GM21576 (cell line): Measurements from ENCODE around the gene HOXA3.

Source experiments
- ATAC-seq: cut with Tn5 transposase; IDR thresholded peaks from one replicate; pipeline ENCODE4 v1.9.1; 2021; ENCODE audit warnings: mild to moderate bottlenecking, moderate library complexity; ENCODE audit not compliant: unreplicated experiment

The HOXA3 gene

DNA sequence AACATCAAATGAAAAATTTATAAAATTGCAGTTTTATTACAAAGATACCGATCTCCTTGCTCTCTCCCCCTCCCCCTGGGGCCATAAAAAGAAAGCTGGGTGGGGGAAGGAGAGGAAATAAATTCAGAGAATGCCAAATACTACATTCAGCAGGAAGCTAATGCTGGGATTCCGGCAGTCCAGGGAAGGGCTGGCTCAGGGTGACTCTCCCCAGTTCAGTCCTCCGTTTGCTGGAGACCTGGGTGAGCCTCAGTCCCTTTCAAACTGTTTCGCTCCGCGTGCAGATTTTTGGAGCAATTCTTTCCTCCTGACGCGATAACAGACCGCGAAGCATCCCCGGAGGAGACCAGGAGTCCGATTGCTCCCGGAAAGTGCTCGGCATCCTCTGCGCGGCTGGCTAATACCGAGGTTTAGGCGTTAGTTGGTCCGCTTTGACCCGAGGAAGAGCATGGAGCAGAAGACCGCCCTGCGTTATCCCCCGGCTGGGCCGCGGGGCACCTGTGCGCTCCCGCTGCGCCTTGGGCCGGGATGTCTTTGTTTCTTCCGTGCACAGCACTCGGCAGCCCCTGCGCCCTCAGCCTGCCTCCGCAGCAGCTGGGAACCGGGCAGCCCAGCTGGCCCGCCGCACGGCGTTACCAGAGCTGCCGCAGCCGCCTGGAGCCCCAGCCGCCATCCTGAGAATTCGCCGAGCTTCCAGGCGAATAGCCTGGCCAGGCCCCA lies 46.0 kb downstream of the HOXA3 start:
- ATAC-seq = no peak

DNA sequence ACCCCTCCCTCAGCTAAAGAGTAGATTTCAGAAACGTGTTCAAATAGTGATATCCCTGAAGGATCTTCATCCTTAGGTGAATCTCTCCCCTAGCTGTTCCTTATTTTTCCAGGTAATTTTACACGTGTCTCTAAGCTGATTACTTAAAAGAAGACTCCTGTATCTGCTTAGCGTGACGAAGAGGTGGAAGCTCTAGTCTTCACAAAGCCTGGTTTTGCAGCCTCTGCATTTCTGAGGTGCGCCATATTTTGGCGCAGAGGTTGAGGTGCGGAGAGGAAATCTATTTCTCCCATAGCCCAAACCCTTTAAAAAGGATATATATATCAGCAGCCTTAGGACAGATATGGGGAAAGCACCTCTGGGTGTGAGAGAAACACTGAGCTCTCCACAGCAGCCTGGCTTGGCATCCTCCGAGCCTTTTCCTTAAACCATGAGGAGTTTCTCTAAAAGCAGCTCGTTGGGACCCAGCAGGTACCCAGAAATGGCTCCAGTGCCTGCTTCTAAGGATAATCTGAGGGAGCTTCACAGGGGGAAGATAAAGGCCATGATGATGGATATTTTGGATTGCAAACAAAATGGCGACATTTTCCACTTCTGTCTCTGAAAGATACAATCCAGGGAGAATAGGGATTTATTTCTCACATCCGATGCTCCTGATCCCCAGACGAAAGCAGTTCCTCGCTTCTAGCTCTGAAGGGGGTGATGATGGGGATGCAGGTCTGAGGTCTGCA lies 46.9 kb downstream of the HOXA3 start:
- ATAC-seq = no peak

- no peak for ATAC-seq
Measured at GRCh38 chr7:27104341-27105058, 47.9 kb downstream of the HOXA3 start.

- ATAC-seq = no peak
Measured at GRCh38 chr7:27103489-27104226, 48.7 kb downstream of the HOXA3 start.

DNA sequence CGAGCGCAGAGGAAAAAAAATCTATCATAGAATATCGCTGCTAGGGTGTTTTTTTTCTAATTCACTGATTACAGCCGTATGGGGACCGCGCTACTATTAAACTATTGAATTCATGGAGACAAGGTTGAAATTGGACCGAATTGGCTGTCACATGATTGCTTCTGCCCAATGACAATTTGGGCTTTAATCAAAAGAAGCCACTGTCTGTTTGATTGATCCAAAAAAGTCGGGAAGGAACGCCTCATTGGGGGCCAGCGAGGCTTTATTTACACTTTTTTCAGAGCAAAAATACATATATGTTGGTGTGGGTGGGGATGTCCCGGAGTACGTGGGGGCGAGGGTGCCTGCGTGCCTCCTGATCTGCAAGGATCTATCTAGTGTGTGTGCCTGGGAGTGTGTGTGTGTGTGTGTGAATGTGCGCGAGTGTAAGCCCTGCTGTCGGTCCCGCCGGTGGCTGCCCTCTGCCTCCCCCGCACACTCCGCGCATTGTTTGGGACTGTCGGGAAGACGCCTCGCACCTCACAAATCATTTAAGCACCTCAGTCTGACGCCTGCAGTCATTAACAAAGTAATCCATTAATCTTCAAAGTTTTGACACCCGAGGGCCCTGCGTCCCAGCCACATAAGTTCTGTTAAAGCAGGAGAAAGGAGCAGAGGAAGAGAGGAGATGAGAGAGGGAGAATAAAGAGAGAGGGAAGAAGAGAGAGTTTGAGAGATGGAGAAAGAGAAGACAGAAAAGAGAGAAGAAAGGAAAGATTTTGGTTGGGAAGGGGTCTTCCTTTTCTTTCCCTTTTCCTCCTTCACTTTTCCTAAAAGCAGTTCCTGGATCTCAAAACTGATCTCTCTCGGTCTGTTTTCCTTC lies 49.6 kb downstream of the HOXA3 start, which contains the start of gene HOXA2:
Gene HOXA2, minus strand, starts transcription at position 103 of the 862 bp plus-strand sequence. CDS start 183 bp downstream, outside the sequence.
- ATAC-seq = no peak

DNA sequence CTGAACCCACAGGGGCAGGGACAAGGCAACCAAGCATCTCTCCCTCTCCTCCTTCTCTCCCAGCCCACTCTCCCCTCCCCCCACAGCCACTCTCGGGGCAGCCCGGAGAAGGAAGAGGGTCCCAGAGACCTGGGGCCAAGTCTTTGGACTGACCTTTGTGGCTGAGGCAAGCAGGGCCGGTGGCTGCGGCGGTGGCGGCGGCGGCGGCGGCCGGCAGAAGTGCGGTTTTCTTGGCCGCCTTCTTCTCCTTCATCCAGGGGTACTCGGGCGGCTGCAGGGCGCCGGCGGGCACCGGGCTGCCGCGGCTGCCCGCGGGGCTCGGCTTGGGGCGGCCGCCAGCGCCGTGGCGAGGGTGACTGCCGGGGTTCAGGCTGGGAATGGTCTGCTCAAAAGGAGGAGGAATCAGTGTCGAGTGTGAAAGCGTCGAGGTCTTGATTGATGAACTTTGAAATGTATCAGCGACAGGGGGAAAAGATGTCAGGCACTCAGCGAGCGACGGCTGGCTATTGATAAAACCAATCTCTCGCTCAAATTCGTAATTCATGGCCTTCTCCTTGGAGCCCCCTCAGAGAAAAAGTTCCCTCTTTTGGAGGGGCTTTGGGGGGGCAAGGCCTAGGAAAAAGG lies 50.3 kb downstream of the HOXA3 start:
- ATAC-seq = no peak

DNA sequence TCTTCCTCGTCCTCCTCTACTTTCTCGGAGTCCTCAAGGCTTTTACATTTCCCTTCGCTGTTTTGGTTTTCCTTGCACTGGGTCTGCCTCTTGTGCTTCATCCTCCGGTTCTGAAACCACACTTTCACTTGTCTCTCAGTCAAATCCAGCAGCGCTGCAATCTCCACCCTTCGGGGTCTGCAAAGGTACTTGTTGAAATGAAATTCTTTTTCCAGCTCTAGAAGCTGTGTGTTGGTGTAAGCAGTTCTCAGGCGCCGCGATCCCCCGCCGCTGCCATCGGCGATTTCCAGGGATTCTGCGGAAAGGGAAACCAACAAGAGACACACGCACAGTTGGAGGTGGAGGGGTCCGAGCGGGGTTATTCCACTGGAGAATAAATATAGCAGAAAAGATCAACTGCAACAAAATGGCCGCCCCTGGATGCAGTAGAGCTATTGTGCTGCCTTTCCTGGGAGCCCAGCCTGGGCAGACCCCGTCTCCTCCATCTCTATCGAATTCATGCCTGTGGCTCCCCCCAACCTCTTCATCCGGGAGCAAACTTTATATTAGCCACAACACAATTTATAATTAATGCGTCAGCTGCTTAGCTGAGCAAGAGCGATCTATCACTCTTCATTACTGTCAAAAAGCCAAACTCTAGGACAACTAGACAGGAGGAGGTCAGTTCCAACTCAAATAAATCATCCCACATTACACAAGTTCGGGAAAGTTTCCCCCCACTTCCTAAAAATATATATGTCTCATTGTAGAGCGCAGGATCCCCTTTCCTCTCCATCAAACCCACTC lies 51.0 kb downstream of the HOXA3 start:
- no peak for ATAC-seq

DNA sequence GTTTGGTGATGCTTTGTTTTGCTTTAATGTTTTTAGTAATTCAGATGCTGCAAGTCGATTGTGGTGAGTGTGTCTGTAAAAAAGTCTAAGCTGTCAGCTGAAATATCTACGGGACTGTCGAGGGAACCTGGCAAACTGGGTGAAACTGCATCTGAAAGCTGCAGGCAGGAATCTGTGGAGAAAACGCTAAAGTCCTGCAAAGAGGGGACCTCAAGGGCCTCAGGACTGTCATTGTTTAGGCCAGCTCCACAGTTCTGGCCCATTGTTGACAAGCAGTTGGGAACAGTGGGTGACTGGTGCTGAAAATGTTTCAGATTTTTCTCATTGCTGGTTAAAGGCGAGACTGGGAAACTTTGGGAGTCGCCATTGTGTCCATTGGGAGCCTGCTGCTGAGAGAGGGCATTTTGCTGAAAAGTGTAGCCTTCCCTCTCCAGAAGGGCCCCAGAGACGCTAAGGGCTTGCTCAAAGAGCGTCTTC lies 51.7 kb downstream of the HOXA3 start:
- no peak for ATAC-seq

GRCh38 chr7:27099453-27100370 lies 52.7 kb downstream of the HOXA3 start:
- no peak for ATAC-seq

- no peak for ATAC-seq
Measured at GRCh38 chr7:27098578-27099451, 53.6 kb downstream of the HOXA3 start.

- no peak for ATAC-seq
Measured at GRCh38 chr7:27097686-27098577, 54.5 kb downstream of the HOXA3 start.

GRCh38 chr7:27096768-27097514 lies 55.4 kb downstream of the HOXA3 start:
- no peak for ATAC-seq

DNA sequence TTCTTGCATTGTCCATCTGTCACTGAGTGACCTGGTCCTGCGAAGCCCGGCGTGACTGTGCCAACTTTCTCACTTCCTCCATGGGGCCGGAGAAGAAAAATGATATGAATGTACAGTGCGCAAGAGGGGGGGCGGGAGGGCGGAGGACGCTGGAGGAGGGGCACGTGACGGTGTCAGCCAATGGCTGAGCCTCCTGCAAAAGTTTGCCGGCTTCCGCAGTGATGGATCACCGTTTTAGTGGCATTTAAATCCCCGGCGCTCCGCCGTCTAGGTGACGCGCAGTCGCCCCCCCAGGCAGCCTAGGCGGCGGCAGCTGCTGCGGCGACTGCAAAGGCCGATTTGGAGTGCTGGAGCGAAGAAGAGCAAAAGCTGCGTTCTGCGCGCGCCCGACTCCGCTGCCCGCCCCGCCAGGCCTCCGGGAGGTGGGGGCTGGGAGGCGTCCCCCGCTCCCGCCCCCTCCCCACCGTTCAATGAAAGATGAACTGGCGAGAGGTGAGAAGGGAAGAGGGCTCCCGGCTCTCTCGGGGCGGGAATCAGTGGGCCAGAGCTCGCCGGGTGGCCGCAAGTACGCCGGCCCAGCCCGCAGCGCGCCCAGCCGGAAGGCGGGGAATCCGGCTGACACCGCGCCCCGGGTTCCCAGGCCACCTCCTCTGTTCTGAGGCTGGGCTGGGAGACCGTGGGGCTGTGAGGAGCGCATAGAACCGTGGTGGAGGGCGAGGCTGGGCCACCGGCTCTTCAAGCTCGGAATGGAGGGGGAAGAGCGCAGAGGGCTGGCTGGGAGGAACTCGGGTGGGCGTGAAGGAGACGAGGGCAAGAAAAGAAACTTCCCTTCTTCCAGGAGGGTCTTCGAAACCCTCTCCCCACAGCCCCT lies 56.3 kb downstream of the HOXA3 start, which contains the start of gene HOXA1:
Gene HOXA1, minus strand, starts transcription at position 104 of the 871 bp plus-strand sequence. Its CDS starts 88 bp downstream, at position 16.
- ATAC-seq = peak; percentile 81
